D721Med (cell line): ENCODE data around the gene AIRE.
A peak's percentile ranks its signal among the peaks of the same experiment; 100 is the strongest.
"Not testable (repeated sequence)": the region's sequence is repeated elsewhere in the genome, so short reads cannot be mapped to it uniquely, and the experiment has no call there.

ENCODE experiments used
- DNase-seq: peaks from one replicate; pipeline ENCODE4 v3.0.0; 2011; ENCODE audit warnings: low spot score; ENCODE audit not compliant: insufficient read length
- FAIRE-seq: peaks from 2 replicates; lab custom pipeline; 2011; peaks lifted over from hg19 to GRCh38; lab: Jason Lieb, UNC
- CTCF ChIP-seq: IDR thresholded peaks from 2 replicates; pipeline ENCODE4 v1.5.1; 2012; ENCODE audit warnings: mild to moderate bottlenecking, control low read depth; ENCODE audit not compliant: insufficient read depth; ENCODE audit errors: missing control alignments

Gene AIRE

GRCh38 chr21:44300262-44300959, 14.7 kb downstream of the AIRE start:
- no peak for DNase-seq
- TF ChIP-seq CTCF = no peak
- no peak for FAIRE-seq

GRCh38 chr21:44301141-44301540, 15.5 kb downstream of the AIRE start:
- DNase-seq (no peak), FAIRE-seq (no peak)
- TF ChIP-seq CTCF = no peak

DNA sequence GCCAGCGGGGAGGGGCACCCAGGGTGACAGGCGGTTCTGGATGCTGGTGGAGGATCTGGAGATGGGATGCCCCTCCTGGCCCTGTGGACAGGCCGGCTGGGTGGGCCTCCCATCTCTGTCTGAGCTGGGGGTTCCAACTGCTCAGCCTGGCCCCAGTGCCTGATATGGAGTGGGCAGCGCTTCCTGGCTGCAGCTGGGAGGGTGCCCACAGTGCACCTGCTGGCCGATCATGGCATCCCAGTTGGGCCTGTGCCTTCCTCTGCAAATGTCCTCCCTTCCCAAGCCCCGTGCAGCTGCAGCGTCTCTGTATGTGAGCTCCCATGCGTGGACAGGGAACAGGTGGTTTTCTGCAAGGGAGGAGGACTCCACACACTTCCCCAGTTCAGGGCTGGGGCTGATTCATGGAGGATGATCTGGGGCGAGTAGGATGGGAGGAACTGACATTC, 16.3 kb downstream of the AIRE start:
- FAIRE-seq = no peak
- no peak for TF ChIP-seq CTCF
- DNase-seq = no peak

DNA sequence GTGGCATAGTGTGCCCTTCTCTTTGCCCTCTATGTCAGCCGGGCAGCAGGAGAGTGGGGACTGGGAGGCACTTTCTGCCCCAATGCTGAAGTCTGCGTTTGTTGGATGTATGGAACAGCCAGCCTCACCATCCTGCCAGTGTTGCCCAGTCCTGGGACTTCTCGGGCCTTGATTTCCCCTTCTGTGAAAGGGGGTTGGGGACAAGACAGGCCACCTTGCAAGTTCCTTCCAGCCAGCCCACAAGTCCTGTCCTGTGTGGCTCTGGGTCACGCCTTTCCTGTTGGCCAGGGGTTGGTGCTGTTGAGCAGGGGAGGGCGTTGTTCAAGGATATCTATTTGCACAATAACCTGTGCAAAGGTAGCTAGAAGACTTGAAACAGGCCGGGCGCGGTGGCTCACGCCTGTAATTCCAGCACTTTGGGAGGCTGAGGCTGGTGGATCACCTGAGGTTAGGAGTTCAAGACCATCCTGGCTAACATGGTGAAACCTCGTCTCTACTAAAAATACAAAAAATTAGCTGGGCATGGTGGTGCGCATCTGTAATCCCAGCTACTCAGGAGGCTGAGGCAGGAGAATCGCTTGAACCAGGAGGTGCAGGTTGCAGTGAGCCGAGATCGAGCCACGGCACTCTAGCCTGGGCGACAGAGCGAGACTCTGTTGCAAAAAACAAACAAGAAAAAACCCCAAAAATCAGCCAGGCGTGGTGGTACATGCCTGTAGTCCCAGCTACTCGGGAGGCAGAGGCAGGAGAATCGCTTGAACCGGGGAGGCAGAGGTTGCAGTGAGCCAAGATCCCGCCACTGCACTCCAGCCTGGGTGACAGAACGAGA, 17.1 kb downstream of the AIRE start:
- not testable (repeated sequence) for DNase-seq, FAIRE-seq
- peak; percentile 31 for TF ChIP-seq CTCF

GRCh38 chr21:44303490-44303981, 17.9 kb downstream of the AIRE start:
- FAIRE-seq (no peak), DNase-seq (peak; percentile 80)
- no peak for TF ChIP-seq CTCF

DNA sequence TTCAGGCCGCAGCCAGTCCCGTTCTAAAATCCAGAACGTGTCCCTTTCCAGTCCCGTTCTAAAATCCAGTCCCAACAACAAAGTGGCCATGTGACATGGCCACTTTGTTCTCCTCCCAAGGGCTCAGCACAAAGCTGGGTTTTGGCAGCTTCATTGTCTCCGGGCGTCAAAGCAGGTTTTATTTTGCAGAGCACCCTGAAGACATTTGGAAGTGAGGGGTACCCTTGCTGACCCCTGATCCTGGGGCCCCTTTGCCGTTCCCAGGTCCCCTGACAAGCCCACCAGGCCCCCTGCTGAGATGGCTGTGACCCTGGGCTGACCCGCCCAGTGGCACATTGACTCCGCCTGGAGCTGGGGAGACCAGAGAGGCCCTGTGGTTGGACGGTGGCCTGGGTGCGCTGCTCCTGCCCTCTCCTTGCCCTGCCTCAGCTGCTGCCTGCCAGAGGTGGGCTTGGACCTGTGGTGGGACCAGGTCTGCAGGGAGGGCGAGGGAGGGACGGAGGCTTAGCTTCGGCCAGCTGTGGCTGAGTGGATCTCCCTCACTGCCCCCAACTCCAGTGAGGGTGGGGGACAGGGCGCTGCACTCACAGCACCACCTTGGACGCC, 18.4 kb downstream of the AIRE start:
- no peak for FAIRE-seq
- DNase-seq = no peak
- no peak for TF ChIP-seq CTCF
